ENCODE data around the gene CSDE1.
"Not testable (repeated sequence)": the region's sequence is repeated elsewhere in the genome, so short reads cannot be mapped to it uniquely, and the experiment has no call there.

Gene CSDE1

DNA sequence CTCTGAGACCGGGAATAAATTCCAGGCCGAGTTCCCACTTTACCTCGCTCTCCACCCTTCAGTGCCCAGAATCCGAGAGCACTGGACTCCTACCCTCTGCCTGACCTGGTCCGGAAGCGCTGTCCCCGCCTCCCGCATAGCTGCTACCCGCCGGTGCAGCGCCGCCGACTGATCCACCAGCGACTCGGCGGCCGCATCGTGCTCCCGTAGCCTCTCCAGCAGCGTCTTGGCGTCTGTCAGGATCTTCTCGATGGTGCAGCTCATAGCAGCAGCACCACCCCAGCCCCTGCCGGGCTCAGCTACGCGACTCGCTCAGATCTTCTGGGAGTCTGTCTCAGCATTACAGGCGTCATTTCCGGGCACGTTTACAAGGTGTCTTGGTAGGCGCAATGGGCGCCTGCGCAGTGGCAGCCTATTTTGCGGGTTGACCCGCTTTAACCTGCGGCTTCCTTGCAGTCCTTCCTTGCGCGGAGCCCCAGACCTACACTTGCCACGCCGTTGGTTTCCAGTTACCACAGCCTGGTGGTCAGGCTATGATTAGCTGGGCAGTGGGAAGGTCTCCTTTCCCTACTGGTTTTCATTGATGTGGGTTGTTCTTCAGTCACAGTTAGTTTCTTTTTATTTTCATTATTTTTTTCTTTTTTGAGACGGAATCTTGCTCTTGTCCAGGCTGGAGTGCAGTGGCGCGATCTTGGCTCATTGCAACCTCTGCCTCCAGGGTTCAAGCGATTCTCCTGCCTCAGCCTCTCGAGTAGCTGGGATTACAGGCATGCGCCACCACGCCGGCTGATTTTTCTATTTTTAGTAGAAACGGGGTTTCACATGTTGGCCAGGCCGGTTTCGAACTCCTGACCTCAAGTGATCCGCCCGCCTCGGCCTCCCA, 22.8 kb upstream of the CSDE1 start, which contains the start of gene SIKE1:
SIKE1 (minus strand) TSS at position 342 of the 883 bp plus-strand sequence; CDS start at position 264, 78 bp downstream.
- peak; percentile 85 for DNase-seq (ENCODE audit: low spot score)
- ChIA-PET CTCF (interaction anchor here (0.6 kb wide), 2 partner anchors 56 to 106 kb away, joined by 3 to 4 read pairs; no protein-coding TSS in a partner anchor), POLR2A (ENCODE audit: low non-redundant PET) (no interaction called here)
- TF ChIP-seq, protein P1, sequence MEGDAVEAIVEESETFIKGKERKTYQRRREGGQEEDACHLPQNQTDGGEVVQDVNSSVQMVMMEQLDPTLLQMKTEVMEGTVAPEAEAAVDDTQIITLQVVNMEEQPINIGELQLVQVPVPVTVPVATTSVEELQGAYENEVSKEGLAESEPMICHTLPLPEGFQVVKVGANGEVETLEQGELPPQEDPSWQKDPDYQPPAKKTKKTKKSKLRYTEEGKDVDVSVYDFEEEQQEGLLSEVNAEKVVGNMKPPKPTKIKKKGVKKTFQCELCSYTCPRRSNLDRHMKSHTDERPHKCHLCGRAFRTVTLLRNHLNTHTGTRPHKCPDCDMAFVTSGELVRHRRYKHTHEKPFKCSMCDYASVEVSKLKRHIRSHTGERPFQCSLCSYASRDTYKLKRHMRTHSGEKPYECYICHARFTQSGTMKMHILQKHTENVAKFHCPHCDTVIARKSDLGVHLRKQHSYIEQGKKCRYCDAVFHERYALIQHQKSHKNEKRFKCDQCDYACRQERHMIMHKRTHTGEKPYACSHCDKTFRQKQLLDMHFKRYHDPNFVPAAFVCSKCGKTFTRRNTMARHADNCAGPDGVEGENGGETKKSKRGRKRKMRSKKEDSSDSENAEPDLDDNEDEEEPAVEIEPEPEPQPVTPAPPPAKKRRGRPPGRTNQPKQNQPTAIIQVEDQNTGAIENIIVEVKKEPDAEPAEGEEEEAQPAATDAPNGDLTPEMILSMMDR (conservative IDR thresholded peaks at IDR 0.05; ENCODE audit: low read depth): no peak
- H3K27ac ChIP-seq: peak within 1 kb of the TSS; percentile 93

DNA sequence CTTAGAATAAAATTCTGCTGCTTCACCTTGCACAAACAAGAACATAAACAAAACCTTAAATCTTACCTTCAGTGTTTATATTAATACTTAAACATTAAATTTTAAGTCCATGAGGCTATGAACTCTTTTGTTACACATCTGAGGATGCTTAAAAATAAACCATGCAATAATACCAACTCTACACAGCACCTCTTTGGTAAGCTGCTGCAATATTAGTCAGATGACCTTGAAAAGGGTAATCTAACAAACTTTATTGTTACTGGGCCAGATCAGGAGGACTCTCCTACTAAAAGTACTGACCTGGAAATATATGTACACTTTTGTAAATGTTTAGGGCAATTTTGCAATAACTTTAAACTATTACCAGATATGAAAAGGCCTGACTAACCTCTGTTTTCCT, 21.9 kb upstream of the CSDE1 start:
- TF ChIP-seq, protein P1 (conservative IDR thresholded peaks at IDR 0.05; ENCODE audit: low read depth): no peak
- H3K27ac ChIP-seq: peak overlapping the region; percentile 93
- CTCF ChIA-PET: interaction anchor here (0.6 kb wide), 1 partner anchor 57 kb away, joined by 4 read pairs; no protein-coding TSS in a partner anchor
- no peak for DNase-seq (ENCODE audit: low spot score)
- POLR2A ChIA-PET (ENCODE audit: low non-redundant PET): no interaction called here

GRCh38 chr1:114776726-114777125, 18.9 kb upstream of the CSDE1 start:
- DNase-seq (ENCODE audit: low spot score); CTCF ChIA-PET; H3K27ac ChIP-seq; POLR2A ChIA-PET (ENCODE audit: low non-redundant PET): not testable (repeated sequence)

DNA sequence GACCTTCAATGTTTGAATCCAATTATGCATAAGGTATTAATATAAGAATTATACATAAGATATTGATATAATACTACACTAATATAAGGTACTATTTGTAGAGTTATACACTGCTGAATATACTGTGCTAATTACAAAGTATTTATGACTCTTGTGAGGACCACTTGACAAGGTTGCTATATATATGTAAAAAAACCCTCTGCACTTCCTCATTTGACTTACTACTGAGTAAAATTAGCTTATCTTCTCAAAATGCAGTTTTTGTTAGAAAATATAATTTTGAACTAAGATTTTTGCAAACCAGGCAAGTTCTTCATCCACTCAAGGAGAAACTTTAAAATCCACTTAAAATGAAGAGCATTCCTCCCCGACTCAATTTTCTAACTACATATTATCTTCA, 14.2 kb upstream of the CSDE1 start:
- CTCF ChIA-PET: no interaction called here
- TF ChIP-seq, protein P1 (conservative IDR thresholded peaks at IDR 0.05; ENCODE audit: low read depth): no peak
- POLR2A ChIA-PET (ENCODE audit: low non-redundant PET): no interaction called here
- DNase-seq (ENCODE audit: low spot score): no peak
- H3K27ac ChIP-seq: no peak overlapping the region

DNA sequence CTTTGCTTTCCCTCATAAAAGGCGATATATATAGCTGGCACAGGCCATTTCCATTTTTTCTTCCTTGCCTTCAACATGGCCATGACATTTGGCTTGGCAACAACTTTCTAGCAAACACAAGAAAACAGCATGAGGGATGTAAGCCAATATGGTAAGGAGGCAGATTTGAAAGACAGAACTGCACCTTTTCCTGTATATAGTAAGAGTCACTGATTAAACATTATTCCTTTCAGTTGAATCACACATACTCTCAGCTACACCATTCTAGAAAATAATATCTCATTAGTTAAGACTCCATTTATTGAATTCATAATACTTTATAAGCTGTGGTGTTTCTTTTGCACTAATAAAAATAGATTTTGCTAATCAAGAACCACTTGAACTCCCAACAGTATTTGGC, 13.2 kb upstream of the CSDE1 start:
- TF ChIP-seq, protein P1 (conservative IDR thresholded peaks at IDR 0.05; ENCODE audit: low read depth): no peak

DNA sequence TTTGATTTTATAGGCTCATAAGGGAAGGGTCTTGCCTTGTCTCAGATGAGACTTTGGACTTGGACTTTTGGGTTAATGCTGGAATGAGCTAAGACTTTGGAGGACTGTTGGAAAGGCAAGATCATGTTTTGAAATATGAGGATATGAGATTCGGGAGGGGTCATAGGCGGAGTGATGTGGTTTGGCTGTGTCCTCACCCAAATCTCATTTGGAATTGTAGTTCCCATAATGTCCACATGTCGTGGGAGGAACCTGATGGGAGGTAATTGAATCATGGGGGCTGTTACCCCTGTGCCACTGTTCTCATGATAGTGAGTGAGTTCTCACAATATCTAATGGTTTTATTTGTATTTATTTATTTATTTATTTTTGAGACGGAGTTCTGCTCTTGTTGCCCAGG, 6.9 kb upstream of the CSDE1 start:
- CTCF ChIA-PET: interaction anchor here (1.2 kb wide), 1 partner anchor 54 kb away, joined by 3 read pairs; no protein-coding TSS in a partner anchor
- TF ChIP-seq, protein P1 (conservative IDR thresholded peaks at IDR 0.05; ENCODE audit: low read depth): no peak
- H3K27ac ChIP-seq: no peak overlapping the region
- POLR2A ChIA-PET (ENCODE audit: low non-redundant PET): no interaction called here
- no peak for DNase-seq (ENCODE audit: low spot score)

More for the DNA sequence above, 13.2 kb upstream of the CSDE1 start:
- no peak for DNase-seq (ENCODE audit: low spot score)
- ChIA-PET CTCF (no interaction called here), POLR2A (ENCODE audit: low non-redundant PET) (no interaction called here)
- no peak overlapping the region for H3K27ac ChIP-seq

- TF ChIP-seq, protein P1 (conservative IDR thresholded peaks at IDR 0.05; ENCODE audit: low read depth): no peak
- peak overlapping the region; percentile 91 for H3K27ac ChIP-seq
- DNase-seq (ENCODE audit: low spot score): peak; percentile 25
- CTCF ChIA-PET: no interaction called here
- POLR2A ChIA-PET (ENCODE audit: low non-redundant PET): interaction anchor here (0.8 kb wide), 1 partner anchor 64 kb away, joined by 5 read pairs; no protein-coding TSS in a partner anchor
These were observed 560 bp upstream of the CSDE1 start for GRCh38 chr1:114758256-114758832.
